Measurements from ENCODE around the gene TTC23. TPM values are rescaled to one million over a fixed set of nuclear protein-coding genes. Genes with fewer than 3 reads are reported as not detected.

Gene TTC23
- total and polyA plus RNA-seq, 7 donors: 5.5 to 33.0 (median 19.9) TPM

DNA sequence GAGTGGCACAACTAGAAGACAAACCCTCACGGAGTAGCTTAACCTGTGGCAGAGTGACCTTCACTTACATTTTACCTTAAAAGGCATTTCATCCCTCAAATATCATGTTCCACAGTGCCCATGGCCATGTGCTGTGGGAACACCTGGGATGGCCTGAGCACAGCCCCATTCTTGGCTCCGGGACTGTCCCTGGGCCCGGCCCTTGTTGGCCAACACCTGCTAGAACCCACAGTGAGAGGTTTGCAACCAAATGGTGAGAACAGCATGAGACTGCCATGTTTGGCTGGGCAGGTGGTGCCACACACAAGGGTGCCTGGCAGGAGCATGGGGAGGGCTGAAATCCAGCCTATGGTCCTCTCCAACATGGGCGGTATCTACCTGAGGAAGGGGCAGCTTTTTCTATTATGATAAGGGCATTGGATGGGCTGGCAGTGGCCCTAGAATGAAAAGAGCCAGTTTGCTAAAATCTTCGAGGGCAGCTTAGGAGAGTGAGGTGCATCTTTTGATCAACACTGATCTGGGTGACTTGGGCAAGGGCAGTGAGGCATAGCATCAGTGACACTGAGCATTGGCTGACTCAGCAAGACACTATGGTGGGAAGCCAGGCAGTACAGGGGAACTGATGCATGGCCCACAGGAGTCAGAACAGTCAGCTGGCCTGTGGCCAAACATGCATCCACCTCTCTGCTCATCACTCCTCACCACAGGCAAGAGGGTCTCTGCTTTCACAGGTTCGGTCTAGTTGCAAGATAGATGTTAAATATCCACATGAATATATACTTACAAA lies 90.6 kb downstream of the TTC23 start:
- Histone ChIP-seq H3K9me3 (no peaks in the 10 kb centered on the region), H3K27ac (peak overlapping the region in 2 of 4 donors; percentile 28 to 58), H3K4me1 (peaks cover 0 to 8% (median 6%) of the 10 kb centered on the region in 4 donors), H3K27me3 (no peaks in the 10 kb centered on the region), H3K36me3 (peaks cover 0 to 14% (median 0%) of the 10 kb centered on the region in 4 donors), H3K4me3 (no peak overlapping the region)
- no peak for TF ChIP-seq POLR2AphosphoS5 (IDR thresholded peaks at IDR 0.05)
- TF ChIP-seq, protein P1, sequence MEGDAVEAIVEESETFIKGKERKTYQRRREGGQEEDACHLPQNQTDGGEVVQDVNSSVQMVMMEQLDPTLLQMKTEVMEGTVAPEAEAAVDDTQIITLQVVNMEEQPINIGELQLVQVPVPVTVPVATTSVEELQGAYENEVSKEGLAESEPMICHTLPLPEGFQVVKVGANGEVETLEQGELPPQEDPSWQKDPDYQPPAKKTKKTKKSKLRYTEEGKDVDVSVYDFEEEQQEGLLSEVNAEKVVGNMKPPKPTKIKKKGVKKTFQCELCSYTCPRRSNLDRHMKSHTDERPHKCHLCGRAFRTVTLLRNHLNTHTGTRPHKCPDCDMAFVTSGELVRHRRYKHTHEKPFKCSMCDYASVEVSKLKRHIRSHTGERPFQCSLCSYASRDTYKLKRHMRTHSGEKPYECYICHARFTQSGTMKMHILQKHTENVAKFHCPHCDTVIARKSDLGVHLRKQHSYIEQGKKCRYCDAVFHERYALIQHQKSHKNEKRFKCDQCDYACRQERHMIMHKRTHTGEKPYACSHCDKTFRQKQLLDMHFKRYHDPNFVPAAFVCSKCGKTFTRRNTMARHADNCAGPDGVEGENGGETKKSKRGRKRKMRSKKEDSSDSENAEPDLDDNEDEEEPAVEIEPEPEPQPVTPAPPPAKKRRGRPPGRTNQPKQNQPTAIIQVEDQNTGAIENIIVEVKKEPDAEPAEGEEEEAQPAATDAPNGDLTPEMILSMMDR (IDR thresholded peaks at IDR 0.05): no peak
- TF ChIP-seq POLR2A (IDR thresholded peaks at IDR 0.05): no peak
- no peak for TF ChIP-seq EP300 (IDR thresholded peaks at IDR 0.05)
- intact Hi-C loops (cut with DNase I): no loop called here
- 95% methylated on average over 6 of the region's 6 CpGs for WGBS, 2 donors
- no peak for DNase-seq

DNA sequence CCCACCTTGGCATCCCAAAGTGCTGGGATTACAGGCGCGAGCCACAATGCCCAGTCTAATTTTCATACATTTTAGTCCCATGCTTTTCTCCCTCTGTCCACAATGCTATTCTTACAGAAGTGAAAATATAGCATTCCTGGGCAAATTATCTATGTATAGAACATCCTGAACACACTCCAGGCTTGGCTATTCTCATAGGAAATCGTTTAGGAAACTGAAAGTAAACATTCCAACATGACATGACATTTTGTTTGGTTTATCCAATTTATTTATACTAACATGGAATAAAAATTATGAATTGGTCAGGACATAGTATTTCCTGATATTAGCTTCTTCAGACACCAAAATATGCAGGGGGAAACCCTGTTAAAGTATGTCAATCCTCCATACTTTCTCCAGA lies 91.9 kb downstream of the TTC23 start:
- no peak for DNase-seq
- TF ChIP-seq EP300 (IDR thresholded peaks at IDR 0.05) (no peak), POLR2A (IDR thresholded peaks at IDR 0.05) (no peak), POLR2AphosphoS5 (IDR thresholded peaks at IDR 0.05) (no peak)
- TF ChIP-seq, protein P1 (IDR thresholded peaks at IDR 0.05): no peak
- Histone ChIP-seq H3K4me3 (no peak overlapping the region), H3K36me3 (peaks cover 0 to 14% (median 0%) of the 10 kb centered on the region in 4 donors), H3K4me1 (peaks cover 0 to 8% (median 6%) of the 10 kb centered on the region in 4 donors), H3K9me3 (no peaks in the 10 kb centered on the region), H3K27me3 (no peaks in the 10 kb centered on the region), H3K27ac (peak overlapping the region; percentile 14 to 58 (median 44))
- WGBS, 2 donors: 62 to 72% methylated on average over 3 of the region's 3 CpGs
- intact Hi-C loops (cut with DNase I): no loop called here

DNA sequence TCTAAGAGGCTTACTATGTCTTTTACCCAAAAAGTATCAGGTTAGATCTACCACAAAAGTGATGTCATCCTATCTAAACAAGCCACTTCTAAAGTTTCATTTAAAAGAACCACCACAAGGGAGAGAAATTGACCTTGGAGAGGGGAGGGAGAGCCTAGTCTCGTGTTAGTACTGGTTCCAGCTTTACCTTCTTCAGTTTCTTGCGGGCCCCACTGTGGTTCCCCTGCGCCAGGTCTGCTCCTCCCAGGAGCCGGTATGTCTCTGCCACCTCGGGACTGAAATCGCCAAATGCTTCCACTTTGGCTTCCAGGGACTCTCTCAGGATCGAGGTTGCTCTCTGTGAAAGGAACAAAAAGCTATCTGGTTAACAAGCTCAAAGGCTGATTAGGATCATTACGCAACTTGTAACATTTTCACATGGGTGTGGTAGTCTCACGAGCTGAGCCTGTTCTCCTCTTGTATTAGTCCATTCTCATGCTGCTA lies 93.4 kb downstream of the TTC23 start:
- peaks cover 0 to 9% (median 0%) of the 10 kb centered on the region in 4 donors for H3K36me3 ChIP-seq
- intact Hi-C loops (cut with DNase I): no loop called here
- H3K4me3 ChIP-seq: no peak overlapping the region
- peak overlapping the region in 1 of 4 donors; percentile 58 for H3K27ac ChIP-seq
- WGBS, 2 donors: 67 to 78% methylated on average over 9 of the region's 9 CpGs
- DNase-seq: no peak
- H3K4me1 ChIP-seq: peaks cover 0 to 8% (median 6%) of the 10 kb centered on the region in 4 donors
- no peaks in the 10 kb centered on the region for H3K27me3 ChIP-seq
- no peaks in the 10 kb centered on the region for H3K9me3 ChIP-seq
- no peak for TF ChIP-seq POLR2AphosphoS5 (IDR thresholded peaks at IDR 0.05)
- TF ChIP-seq, protein P1 (IDR thresholded peaks at IDR 0.05): no peak
- TF ChIP-seq EP300 (IDR thresholded peaks at IDR 0.05): no peak

DNA sequence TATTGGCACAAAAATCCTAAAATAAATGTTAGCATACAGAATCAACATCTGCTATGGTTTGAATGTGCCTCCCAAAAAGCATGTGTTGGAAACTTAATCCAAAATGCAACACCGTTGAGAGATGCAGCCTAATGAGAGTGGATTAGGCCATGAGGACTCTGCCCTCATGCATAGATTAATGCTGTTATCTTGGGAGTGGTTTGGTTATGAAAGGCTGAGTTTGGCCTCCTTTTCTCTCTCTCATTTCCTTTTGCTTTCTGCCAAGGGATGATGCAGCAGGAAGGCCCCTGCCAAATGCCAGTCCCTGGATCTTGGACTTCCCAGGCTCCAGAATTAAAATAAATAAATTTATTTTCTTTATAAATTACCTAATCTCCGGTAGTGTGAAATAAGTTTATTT lies 95.1 kb downstream of the TTC23 start:
- WGBS, 2 donors: 25 to 72% methylated on average over 2 of the region's 2 CpGs
- H3K4me3 ChIP-seq: no peak overlapping the region
- peaks cover 0 to 14% (median 10%) of the 10 kb centered on the region in 4 donors for H3K4me1 ChIP-seq
- H3K27ac ChIP-seq: no peak overlapping the region
- no peaks in the 10 kb centered on the region for H3K27me3 ChIP-seq
- H3K9me3 ChIP-seq: no peaks in the 10 kb centered on the region
- intact Hi-C loops (cut with DNase I): no loop called here
- peaks cover 0 to 11% (median 0%) of the 10 kb centered on the region in 4 donors for H3K36me3 ChIP-seq
- no peak for DNase-seq
- TF ChIP-seq EP300 (IDR thresholded peaks at IDR 0.05) (no peak), POLR2A (IDR thresholded peaks at IDR 0.05) (no peak), POLR2AphosphoS5 (IDR thresholded peaks at IDR 0.05) (no peak)
- TF ChIP-seq, protein P1 (IDR thresholded peaks at IDR 0.05): no peak
